DND-41 (cell line): Measurements from ENCODE around the gene TEC.

Experiments used
- EZH2 ChIP-seq: IDR thresholded peaks from 3 replicates; pipeline ENCODE4 v1.6.1; 2012; ENCODE audit warnings: borderline replicate concordance, low read depth, mild to moderate bottlenecking, moderate library complexity, low read length, inconsistent platforms; ENCODE audit not compliant: severe bottlenecking
- TF ChIP-seq, protein P1 (sequence below): IDR thresholded peaks from 2 replicates; pipeline ENCODE4 v1.5.1; 2012; ENCODE audit warnings: borderline replicate concordance, low read length, moderate library complexity, mild to moderate bottlenecking; ENCODE audit not compliant: poor library complexity, severe bottlenecking; ENCODE audit errors: extremely low read depth

DNA sequence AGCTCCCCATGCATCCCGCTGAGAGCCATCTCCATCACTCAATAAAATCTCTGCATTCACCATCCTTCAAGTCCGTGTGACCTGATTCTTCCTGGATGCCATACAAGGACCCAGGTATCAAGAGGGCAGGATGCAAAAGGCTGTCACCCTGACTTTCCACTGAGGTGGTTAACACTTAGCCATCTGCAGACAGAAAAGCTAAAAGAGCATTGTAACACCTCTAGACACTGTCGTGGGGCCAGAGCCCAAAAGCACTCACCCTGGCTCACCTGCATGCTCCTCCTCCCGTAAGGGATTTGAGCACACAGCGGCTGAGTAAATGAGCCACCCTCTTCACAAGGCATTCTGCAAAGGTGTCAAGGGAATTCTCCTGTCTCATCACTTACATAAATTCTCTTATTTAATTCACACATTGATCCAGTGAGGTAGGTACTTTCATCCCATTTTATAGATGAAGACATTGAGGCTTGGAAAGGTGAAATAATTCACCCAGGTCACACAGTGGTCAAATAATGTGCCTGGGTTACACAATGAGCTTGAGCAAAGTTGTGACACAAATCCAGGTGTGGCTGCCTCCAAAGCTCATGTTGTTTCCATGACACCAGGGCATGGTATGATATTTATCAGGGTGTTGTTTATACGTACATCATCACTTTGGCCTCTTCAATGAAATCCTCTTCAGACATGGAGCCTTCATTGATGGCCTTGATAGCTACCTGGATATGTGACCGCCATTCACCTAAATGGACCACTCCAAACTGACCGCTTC lies 183.6 kb downstream of the TEC start:
- TF ChIP-seq, protein P1, sequence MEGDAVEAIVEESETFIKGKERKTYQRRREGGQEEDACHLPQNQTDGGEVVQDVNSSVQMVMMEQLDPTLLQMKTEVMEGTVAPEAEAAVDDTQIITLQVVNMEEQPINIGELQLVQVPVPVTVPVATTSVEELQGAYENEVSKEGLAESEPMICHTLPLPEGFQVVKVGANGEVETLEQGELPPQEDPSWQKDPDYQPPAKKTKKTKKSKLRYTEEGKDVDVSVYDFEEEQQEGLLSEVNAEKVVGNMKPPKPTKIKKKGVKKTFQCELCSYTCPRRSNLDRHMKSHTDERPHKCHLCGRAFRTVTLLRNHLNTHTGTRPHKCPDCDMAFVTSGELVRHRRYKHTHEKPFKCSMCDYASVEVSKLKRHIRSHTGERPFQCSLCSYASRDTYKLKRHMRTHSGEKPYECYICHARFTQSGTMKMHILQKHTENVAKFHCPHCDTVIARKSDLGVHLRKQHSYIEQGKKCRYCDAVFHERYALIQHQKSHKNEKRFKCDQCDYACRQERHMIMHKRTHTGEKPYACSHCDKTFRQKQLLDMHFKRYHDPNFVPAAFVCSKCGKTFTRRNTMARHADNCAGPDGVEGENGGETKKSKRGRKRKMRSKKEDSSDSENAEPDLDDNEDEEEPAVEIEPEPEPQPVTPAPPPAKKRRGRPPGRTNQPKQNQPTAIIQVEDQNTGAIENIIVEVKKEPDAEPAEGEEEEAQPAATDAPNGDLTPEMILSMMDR = no peak
- TF ChIP-seq EZH2 = no peak
